Lower lobe of right lung (tissue), 2 donors: ENCODE data around the gene RDH16. TPM values are rescaled to one million over a fixed set of nuclear protein-coding genes. Genes with fewer than 3 reads are reported as not detected.
"Not testable (repeated sequence)": the region's sequence is repeated elsewhere in the genome, so short reads cannot be mapped to it uniquely, and the experiment has no call there.

Experiments used
- ATAC-seq, 2 donors: fragments of 200-7000 bp; cut with Tn5 transposase; one replicate each; pipeline ENCODE4 v1.9.1; 2020 to 2022; ENCODE audit warnings: mild to moderate bottlenecking in 2 of 2, moderate library complexity in 2 of 2
- DNase-seq: peaks from one replicate; pipeline ENCODE4 v3.0.0-alpha.2; 2020
- H3K27ac ChIP-seq: fragments of 200-600 bp; one replicate; pipeline ENCODE4 v1.8.0; 2022
- H3K27me3 ChIP-seq: fragments of 200-600 bp; one replicate; pipeline ENCODE4 v1.8.0; 2022; ENCODE audit warnings: low read depth
- H3K36me3 ChIP-seq: fragments of 200-600 bp; one replicate; pipeline ENCODE4 v1.8.0; 2022; ENCODE audit warnings: mild to moderate bottlenecking
- H3K4me1 ChIP-seq: fragments of 200-600 bp; one replicate; pipeline ENCODE4 v1.8.0; 2022
- H3K4me3 ChIP-seq: fragments of 200-600 bp; one replicate; pipeline ENCODE4 v1.8.0; 2022; ENCODE audit warnings: mild to moderate bottlenecking
- H3K9me3 ChIP-seq: fragments of 200-600 bp; one replicate; pipeline ENCODE4 v1.8.0; 2022
- intact Hi-C: fragments of 100-400 bp; cut with DNase I; formaldehyde crosslinking; loops from one replicate; pipeline ENCODE4 v1.11.0; 2022
- total RNA-seq: library from RNA; stranded (reverse); fragmentation: NEBNext Ultra II Directional; extraction: Animal tissue kit (Norgen Biotek cat#: 25700); gene quantifications from one replicate; pipeline ENCODE4 v1.2.1, GENCODE V29; 2021
- TF ChIP-seq, protein P1 (sequence below): fragments of 200-600 bp; IDR thresholded peaks from one replicate; pipeline ENCODE4 v1.8.0; 2022; ENCODE audit warnings: antibody characterized with exemption, mild to moderate bottlenecking
- donor health status: DM: no; HTN: yes; CAD: no; lungs with severe emphysema.

The RDH16 gene
- total RNA-seq, 1 donor from 2014 or later, result 0.53 TPM

- no peak for DNase-seq
- intact Hi-C loops, result no loop called here
These were observed 29.6 kb upstream of the RDH16 start for GRCh38 chr12:56987011-56987410.

GRCh38 chr12:56985714-56986113 lies 28.3 kb upstream of the RDH16 start:
- intact Hi-C loops, H3K36me3 ChIP-seq, H3K27ac ChIP-seq, H3K4me3 ChIP-seq, H3K27me3 ChIP-seq, DNase-seq, H3K9me3 ChIP-seq: not testable (repeated sequence)
- ATAC-seq, result peak; percentile 71 to 79
- peaks cover 36% of the 10 kb centered on the region for H3K4me1 ChIP-seq

More at GRCh38 chr12:56987011-56987410, 29.6 kb upstream of the RDH16 start:
- Histone ChIP-seq H3K27me3 (no peaks in the 10 kb centered on the region), H3K27ac (no peak overlapping the region), H3K4me1 (peaks cover 49% of the 10 kb centered on the region), H3K4me3 (no peak overlapping the region), H3K36me3 (no peaks in the 10 kb centered on the region), H3K9me3 (no peaks in the 10 kb centered on the region)
- peak in 1 of 2 donors; percentile 13 for ATAC-seq
- TF ChIP-seq, protein P1, sequence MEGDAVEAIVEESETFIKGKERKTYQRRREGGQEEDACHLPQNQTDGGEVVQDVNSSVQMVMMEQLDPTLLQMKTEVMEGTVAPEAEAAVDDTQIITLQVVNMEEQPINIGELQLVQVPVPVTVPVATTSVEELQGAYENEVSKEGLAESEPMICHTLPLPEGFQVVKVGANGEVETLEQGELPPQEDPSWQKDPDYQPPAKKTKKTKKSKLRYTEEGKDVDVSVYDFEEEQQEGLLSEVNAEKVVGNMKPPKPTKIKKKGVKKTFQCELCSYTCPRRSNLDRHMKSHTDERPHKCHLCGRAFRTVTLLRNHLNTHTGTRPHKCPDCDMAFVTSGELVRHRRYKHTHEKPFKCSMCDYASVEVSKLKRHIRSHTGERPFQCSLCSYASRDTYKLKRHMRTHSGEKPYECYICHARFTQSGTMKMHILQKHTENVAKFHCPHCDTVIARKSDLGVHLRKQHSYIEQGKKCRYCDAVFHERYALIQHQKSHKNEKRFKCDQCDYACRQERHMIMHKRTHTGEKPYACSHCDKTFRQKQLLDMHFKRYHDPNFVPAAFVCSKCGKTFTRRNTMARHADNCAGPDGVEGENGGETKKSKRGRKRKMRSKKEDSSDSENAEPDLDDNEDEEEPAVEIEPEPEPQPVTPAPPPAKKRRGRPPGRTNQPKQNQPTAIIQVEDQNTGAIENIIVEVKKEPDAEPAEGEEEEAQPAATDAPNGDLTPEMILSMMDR, result no peak

DNA sequence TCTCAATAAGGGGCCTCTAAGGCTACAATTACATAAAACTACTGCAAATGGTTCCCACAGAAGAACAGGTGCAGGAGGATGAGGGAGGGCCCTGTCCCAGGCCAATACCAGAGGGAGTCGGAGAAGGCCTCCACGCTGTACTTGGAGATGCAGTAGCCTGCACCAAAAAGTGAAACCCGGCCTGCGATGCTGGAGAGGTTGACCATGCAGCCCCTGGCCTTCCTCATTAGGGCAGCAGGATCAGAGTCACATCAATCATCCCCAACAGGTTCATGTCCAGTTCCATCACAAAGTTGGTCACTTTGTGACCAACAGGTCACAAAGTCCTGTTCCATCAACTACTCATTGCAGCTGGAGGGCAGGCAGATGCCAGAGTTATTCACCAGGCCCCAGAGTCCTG lies 26.0 kb upstream of the RDH16 start:
- ATAC-seq (no peak), DNase-seq (no peak)
- H3K36me3 ChIP-seq, result no peaks in the 10 kb centered on the region
- TF ChIP-seq, protein P1, result no peak
- H3K4me3 ChIP-seq, result no peak overlapping the region
- H3K27me3 ChIP-seq, result no peaks in the 10 kb centered on the region
- peaks cover 18% of the 10 kb centered on the region for H3K4me1 ChIP-seq
- no peaks in the 10 kb centered on the region for H3K9me3 ChIP-seq
- intact Hi-C loops, result no loop called here
- H3K27ac ChIP-seq, result no peak overlapping the region

- intact Hi-C loops, ATAC-seq: not testable (repeated sequence)
These were observed 25.3 kb upstream of the RDH16 start for GRCh38 chr12:56982578-56983236.

GRCh38 chr12:56980941-56981530 lies 23.6 kb upstream of the RDH16 start:
- H3K4me1 ChIP-seq, result no peaks in the 10 kb centered on the region
- H3K36me3 ChIP-seq, result no peaks in the 10 kb centered on the region
- no peaks in the 10 kb centered on the region for H3K9me3 ChIP-seq
- TF ChIP-seq, protein P1, result no peak
- H3K27me3 ChIP-seq, result no peaks in the 10 kb centered on the region
- DNase-seq (no peak), ATAC-seq (no peak)
- intact Hi-C loops, result no loop called here
- no peak overlapping the region for H3K27ac ChIP-seq
- H3K4me3 ChIP-seq, result no peak overlapping the region

More at GRCh38 chr12:56982578-56983236, 25.3 kb upstream of the RDH16 start:
- not testable (repeated sequence) for H3K4me3 ChIP-seq, H3K27ac ChIP-seq, H3K9me3 ChIP-seq, H3K27me3 ChIP-seq, H3K36me3 ChIP-seq, DNase-seq
- peaks cover 11% of the 10 kb centered on the region for H3K4me1 ChIP-seq

- no peaks in the 10 kb centered on the region for H3K4me1 ChIP-seq
- H3K36me3 ChIP-seq, result no peaks in the 10 kb centered on the region
- DNase-seq, result no peak
- intact Hi-C loops, result no loop called here
- no peaks in the 10 kb centered on the region for H3K9me3 ChIP-seq
- no peak for ATAC-seq
- no peak overlapping the region for H3K27ac ChIP-seq
- TF ChIP-seq, protein P1, result no peak
- H3K27me3 ChIP-seq, result no peaks in the 10 kb centered on the region
- no peak overlapping the region for H3K4me3 ChIP-seq
These were observed 22.9 kb upstream of the RDH16 start for GRCh38 chr12:56980268-56980667.
